ENCODE data around the gene RTF2.

Gene RTF2

DNA sequence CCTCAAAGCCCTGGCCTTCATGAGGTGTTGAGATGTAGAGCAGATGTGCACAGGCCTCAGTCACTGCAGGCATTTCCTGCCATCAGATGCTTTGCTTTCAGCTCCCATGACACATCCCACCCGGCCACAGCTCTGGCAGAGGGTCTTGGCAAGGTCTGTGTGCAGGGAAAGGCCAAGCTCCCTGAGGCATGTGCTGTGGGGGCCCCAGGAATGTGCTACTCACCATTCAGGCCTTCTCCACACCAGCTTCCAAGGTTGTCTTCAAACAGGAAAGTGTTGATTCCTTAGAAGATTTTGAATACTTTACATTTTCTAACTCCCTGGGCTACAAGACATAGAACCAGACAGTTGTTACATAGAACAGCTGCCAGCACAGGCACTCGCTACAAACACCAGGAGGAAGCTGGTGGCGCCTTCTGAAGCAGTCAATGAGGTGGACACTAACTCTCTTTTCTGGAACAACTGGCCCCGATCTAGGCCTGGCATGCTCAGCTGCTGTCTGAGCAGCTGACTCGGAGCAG is 28.6 kb upstream of the RTF2 start:
- peak; percentile 87 for DNase-seq

- DNase-seq: no peak
Measured at GRCh38 chr20:56440346-56441007, 27.9 kb upstream of the RTF2 start.

DNA sequence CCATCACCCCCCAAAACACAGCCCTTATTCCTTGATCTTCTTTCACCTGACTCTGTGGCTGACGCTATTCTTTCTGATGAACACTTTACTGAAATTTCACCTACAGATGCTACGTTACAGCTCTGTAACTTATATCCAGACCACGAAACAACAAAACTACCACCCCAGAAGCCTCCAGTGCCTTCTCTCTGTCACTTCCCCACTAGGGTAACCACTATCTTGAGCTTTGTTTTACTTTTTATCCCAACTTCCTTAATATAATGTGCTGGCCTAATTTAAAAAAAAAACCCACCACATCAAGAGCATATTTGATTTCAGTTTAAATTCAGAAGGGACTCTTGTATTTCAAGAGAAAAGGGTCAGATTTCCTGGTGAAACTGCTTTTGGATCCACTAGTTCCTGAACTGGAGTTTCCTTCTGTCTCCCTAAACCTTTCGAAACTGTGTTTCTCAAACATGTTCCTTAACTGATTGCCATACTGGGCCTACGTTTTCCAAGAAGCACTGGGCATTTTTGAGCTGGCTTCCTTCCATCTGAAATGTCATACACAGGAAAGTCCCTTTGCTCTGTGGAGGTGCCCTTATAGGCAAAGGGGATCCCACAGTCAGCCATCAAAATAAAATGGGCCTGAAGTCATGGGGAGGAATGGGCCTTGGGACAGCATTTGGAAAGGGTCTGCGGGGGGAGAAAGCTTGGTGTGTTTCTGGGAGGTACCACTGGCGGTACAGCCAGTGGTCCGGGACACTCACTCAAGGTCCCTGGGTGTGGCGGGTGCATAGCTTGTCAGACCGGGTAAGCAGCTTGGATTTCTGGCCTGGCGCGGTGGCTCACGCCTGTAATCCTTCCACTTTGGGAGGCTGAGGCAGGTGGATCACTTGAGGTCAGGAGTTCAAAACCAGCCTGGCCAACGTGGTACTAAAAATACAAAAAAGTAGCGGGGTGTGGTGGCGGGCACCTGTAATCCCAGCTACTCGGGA is 25.8 kb upstream of the RTF2 start:
- DNase-seq: no peak

- DNase-seq: no peak
Measured at GRCh38 chr20:56443654-56444540, 24.5 kb upstream of the RTF2 start.

DNA sequence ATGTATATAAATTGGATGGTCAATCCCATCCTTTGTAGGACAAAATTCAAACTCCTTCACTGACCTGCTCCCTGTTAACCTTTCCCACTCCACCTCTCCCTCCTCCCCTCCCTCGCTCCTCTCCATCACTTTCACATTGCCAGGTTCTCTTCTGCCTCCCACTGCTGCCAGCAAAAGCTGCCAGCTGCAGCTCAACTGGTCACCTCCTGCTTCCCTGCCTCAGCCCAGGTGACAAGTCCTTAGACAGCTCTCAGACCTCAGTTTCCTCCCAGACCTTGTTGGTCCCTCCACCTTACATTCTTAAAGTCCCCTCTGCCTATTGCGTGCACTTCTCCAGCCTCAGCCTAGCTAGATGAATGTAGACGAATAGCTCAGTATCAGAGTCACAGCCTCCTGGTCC is 23.3 kb upstream of the RTF2 start:
- no peak for DNase-seq

- DNase-seq: no peak
Measured at GRCh38 chr20:56445540-56445939, 22.9 kb upstream of the RTF2 start.

GRCh38 chr20:56447227-56447626 is 21.2 kb upstream of the RTF2 start:
- no peak for DNase-seq

DNA sequence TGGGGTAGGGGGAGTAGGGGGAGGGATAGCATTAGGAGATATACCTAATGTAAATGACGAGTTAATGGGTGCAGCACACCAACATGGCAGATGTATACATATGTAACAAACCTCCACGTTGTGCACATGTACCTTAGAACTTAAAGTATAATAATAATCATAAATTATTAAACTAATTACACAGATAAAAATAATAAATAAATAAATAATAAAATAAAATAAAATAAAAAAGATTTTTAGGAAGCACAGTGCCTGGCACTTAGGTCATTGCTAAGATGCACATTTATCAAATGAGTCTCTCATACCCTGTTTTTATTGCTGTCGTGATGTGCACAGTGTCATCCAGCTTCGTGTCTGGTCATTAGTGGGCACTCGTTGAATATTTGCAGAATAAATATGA is 19.0 kb upstream of the RTF2 start:
- no peak for DNase-seq

GRCh38 chr20:56451056-56451765 is 17.2 kb upstream of the RTF2 start:
- DNase-seq: no peak

- no peak for DNase-seq
Measured at GRCh38 chr20:56453352-56453751, 15.1 kb upstream of the RTF2 start.

DNA sequence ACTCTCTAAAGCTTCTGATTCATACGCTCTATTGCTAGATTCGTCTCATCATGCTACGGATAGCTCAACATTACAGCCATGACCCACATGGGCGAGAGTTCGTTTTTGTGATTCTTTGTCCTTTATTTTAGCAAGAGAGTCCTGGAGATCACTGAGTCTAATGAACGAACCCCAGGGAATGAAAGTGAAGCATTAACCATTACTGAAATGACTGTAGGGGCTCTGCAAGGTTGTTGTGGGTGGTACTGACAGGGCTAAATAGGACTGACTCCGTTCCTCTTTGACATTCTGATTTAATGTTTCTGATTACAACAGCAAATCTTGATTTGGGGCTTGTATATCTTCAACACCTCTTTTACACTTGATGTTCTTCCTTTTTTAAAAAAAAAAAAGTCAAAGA is 13.7 kb upstream of the RTF2 start:
- DNase-seq: no peak

DNA sequence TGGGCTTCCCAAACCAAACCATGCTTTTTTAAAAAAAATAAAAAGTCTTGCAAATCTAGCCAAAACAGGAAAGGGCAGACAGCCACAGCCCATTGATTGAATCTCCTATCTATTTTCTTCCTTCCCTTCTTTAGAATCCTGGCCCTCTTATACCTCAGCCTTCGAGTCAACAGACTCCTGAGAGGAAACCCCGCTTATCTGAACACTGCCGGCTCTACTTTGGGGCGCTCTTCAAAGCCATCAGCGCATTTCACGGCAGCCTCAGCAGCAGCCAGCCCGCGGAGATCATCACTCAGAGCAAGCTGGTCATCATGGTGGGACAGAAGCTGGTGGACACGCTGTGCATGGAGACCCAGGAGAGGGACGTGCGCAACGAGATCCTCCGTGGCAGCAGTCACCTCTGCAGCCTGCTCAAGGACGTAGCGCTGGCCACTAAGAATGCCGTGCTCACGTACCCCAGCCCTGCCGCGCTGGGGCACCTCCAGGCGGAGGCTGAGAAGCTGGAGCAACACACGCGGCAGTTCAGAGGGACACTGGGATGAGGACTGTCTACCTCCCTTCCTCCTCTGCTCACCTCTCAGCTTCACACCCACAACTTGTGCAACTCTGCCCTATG is 10.1 kb upstream of the RTF2 start:
- DNase-seq: no peak

DNA sequence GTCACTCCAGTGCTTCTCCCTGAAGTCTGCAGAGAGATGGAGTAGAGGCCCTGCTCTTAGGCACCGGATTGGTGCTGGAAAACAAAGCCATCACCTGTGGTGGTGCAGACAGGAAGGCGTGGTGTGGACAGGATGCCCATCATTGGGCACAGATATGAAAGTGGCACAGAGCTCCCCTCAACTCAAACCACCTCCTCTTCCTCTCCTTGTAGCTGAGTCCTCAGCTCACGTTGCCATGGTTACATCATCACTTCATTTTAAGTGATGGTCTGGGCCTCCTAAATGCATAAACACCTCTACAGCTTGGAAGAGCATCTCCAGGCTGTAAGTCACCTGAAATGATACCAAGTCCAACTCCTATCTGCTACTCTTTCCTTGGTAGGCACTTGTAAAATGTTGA is 8.0 kb upstream of the RTF2 start:
- no peak for DNase-seq

DNA sequence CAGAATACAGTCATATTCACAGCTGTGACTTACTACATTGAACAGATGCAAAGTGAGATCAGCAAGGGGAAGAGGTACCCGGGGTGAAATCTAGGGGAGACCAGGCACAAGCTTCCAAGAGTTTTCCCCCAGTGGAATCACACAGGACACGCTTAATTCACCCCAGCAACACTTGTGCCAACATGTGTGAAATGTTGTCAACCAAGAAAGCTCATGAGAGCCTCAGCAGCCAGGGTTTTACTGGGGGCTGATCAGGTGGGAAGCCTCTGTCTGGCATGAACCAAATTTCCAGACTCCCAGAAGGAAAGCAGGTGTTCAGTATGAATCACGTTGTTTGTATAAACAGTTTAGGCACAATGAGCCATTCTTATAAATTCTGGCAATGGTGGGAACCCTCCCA is 6.9 kb upstream of the RTF2 start:
- no peak for DNase-seq

DNA sequence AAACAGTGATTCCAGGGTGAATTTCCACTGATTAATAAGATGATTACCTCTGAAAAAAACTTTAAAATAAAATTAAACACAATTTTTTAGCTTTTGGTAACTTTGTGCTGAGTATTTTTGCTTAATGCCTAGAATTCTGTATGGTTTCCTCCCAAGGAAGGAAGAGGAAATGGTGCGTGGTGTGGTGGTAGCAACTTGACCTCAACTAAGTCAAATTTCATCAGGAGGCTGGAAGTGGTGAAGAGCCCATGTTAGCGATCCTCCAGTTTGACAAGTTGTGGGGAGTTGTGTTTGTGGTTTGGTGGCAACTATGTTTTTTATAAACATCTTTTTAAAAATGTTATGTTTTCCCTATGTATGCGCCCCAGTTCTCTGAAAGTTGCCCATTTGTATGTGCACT is 5.0 kb upstream of the RTF2 start:
- DNase-seq: no peak

DNA sequence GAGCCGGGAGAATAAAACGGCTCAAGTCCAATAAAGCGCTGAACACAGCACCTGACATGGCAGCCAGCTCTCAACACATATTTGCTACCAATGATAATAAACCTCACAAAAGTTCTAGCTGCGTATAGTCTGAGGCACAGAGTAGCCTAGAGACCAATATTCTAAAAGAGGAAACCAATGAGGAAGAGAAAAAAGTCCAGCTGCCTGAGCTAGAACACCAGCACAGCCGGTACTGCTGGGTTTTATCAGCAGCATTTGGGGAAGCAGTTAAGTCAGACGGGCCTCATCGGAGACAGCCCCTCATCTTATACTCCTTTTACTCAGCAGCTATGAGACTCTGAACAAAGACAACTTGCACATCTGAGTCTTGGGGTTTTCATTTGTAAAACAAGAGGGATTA is 2.4 kb upstream of the RTF2 start:
- DNase-seq: no peak

- no peak for DNase-seq
Measured at GRCh38 chr20:56467968-56468315, 485 bp upstream of the RTF2 start.

DNA sequence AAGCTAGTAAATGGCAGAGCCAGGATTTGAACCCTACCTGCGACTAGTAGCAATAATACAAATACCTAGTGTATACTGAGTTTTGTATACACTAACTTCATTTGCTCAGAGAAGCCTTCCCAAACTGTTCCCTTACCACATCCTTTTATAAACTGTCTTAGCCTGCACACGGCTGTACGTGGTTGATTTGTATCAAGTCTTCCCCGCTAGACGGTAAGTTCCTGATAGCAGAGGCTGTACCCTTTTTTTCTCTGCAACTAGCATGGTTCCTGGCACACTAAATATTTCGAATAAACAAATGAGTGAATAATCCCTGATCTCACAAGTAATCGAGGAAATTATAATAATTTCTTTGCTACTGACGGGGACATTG is 636 bp downstream of the RTF2 start:
- DNase-seq: no peak

GRCh38 chr20:56483970-56484369 is 15.5 kb downstream of the RTF2 start:
- no peak for DNase-seq

DNA sequence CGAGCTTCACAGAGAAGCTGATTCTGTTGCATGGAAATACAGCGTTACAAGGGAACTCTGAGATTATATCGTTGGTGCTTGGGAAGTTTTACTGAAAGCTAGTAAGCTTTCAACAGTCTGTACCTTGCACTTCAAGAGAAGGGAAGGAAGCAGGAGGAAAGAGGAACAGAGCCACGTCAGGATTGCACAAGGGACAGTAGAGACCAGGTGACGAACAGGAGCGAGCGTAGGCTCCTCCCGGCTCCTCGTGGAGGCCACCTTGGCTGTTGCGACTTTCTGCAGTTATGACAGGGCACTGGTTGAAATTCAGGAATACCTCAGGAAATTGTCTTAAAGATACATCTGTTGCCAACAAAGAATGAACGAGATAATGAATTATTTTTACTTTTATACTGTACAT is 18.8 kb downstream of the RTF2 start:
- no peak for DNase-seq

DNA sequence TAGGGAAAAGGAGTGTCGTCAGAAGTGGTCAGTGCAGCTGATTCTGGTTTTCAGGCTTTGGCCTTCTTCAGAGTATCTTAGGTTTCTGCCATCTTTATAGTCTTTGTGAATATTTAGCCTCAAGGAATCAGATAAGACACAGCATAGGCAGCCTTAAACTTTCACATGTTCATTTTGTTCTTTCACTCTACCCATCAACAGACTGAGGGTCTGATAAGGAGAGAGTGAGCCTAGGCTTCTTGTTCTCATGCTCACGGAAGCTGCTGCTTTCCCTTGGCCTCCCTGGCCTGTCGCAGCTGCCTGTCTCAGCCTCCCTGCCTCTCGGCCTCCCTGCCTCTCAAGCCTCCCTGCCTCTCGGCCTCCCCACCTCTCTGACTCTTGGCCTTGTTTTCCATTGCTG is 20.1 kb downstream of the RTF2 start:
- no peak for DNase-seq

DNA sequence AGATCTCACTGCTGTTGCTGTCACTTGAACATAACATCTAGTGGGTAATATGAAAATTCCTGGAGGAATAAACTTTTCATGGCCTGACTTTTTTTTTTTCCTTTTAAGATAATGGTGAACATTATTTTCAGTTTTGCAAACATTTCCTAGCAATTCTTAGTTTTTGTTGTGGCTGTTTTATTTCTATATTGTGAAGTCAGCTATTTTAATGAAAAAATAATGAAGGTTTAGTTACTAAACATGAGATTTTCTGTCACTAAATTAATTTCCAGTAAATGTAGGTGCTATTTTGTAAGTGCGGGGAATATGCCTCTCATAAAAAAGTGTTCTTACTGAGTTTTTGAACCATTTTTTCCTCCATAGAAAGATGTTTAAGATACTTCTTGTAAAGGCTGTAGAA is 32.7 kb downstream of the RTF2 start:
- DNase-seq: no peak

Measured in HCEC 1CT (cell line).